GM19455 (cell line): ENCODE data around the gene SLIT3.

Experiments used
- ATAC-seq: cut with Tn5 transposase; IDR thresholded peaks from one replicate; pipeline ENCODE4 v1.9.1; 2021; ENCODE audit not compliant: unreplicated experiment

Gene SLIT3

DNA sequence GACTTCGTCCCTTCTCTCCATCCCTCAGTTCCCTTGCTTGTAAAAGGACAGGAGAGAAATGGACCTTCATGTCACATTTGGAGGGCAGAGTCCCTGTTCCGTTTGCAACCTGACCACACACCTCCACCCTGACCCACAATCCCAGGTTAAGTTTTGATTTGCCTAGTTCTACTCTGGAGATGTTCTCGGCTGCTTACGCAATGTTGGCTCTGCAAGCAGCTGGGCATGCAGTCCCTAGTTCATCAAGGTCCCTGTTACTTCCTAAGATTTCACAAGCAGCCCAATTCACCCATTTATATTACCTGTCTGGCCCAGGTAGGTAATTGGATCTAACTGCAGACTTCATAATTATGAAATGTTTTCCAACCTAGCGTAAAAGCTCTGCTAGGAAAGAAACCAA, 28.8 kb downstream of the SLIT3 start:
- no peak for ATAC-seq

DNA sequence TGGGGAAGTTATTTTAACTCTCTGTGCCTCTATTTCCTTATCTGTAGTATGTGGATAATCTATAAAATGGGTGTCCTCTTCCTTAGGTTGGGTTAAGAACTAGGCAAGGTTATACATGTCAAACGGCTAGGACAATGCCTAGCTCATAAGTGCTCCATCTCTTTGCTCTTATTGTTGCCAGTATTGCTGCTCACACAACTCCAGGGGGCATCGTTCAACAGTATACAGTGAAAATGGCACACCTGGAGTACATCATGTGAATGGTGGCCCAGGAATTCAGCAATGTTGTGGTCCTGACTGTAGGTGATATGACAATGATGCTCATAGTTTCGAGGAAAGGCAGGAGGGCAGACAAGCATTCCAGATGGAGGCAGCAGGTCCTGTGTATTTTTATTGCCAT, 30.1 kb downstream of the SLIT3 start:
- ATAC-seq = no peak

DNA sequence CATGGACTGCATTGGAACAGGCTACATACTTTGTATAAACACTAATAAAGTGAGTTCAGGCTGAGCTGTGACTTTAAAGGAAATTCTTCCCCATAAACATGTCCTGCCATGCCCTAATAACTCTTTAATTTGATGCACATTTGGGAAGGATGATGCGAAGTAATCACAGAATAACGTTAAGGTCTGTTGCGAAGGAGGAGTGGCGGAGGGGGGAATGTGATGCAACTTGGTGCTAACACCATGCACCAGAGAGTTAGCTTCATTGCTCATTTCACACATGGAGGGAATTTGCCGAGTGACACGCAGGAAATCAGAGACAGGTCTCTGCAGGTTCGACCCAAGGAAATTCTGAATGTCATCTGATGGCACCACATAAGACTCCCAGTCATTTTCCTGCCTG, 32.9 kb downstream of the SLIT3 start:
- ATAC-seq = no peak

DNA sequence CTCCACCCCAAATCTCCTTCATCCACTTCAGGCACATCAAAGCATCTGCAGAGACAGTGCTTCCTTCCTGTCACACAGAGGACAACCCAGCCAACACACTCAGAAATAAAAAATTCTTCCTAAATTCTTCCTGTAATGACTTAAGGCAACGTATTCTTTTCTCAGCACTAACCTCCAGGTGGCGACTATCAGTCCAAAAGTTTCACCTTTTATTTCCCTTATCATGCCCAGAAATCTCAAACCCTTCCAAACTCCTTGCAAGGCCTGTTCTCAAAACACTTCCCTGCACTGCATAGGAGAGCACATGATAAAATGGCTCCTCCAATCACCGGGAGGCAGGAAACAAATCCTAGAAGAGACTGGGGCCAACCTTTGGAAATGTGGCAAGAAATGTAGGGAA, 35.1 kb downstream of the SLIT3 start:
- ATAC-seq = no peak

DNA sequence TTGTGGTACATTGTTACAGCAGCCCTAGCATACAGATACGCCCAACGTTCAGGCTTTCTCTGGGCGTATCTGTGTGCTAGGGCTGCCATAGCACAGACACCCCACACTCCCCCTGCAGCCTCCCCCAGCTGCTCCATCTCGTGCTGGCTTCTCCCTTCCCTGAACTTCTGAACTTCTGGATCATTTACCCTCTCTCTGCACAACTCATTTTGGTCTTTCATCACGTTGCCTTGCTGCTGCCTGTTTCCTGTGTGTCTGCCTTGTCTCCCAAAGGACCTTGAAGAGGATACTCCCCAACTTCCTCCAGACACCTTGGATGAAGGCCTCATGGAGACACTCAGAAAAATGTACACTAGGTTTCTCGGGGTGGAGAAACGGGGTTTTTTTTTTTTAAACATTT, 37.3 kb downstream of the SLIT3 start:
- no peak for ATAC-seq

DNA sequence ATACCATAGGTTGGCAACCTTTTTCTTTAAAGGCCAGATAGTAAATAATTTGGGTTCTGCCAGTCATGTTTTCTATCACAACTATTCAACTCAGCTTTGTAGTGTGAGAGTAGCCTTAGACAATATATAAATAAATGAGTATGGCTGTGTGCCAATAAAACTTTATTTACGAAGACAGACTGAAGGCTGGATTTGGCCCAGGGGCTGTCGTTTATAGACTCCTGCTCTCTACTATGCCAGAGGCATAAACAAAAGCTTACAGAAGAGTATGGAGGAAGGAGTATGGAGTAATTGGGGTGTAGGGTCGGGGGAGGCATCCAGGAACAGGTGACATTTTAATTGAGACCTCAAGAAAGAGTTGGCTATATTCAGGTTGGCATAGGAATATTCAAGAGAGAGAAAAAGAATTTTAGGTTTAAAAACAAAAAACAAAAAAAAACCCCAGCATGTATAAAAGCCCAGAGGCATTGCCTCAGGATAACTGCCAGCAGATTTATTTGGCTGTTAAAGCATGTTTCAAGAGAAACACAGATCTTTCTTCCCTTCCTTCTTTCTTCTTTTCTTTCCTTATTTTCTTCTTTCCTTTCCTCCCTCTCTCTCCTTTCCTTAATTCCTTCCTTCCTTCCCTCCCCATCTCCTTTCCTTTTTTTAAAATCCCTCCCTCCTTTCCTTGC, 39.9 kb downstream of the SLIT3 start:
- no peak for ATAC-seq

DNA sequence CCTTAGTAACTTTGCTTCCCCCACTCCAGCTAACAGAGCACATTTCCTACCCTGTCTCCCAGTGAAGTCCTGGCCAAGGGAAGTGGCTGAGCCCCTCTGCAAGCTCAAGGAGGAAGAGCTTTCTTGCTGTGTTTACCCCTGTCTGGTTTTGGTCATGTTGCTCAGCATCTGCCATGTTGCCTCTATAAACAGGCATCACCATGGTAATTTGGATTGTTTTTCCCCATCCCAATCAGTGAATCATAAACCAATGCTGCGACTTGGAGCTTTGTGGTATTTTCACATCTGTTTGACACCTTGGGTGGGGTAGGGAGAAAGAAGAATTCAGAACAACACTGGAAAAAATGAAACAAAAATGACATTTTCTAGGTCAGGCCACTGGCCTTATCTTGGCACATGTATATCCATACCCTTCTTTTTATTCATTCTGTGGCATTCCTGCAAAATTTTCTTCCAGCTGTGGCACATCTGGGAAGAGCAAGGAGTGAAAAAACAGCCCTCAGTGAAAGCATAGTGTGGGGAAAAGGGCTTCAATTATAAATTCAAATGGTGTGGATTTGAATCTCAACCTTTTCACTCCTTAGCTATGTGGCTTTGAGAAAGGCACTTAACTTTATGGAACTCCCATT, 42.5 kb downstream of the SLIT3 start:
- ATAC-seq = no peak

DNA sequence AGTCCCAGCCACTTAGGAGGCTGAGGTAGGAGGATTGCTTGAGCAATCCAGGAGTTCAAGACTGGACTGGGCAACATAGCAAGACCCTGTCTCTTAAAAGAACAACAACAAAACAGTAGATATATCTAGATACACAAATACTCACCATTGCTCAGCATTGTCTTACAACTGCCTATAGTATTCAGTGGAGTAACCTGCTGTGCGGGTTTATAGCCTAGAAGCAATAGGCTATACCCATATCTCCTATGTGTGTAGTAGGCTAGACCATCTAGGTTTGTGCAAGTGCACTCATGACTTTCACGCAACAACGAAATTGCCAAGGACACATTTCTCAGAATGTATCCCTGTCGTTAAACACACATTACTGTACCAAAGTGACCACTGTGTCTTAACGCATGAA, 44.7 kb downstream of the SLIT3 start:
- no peak for ATAC-seq

DNA sequence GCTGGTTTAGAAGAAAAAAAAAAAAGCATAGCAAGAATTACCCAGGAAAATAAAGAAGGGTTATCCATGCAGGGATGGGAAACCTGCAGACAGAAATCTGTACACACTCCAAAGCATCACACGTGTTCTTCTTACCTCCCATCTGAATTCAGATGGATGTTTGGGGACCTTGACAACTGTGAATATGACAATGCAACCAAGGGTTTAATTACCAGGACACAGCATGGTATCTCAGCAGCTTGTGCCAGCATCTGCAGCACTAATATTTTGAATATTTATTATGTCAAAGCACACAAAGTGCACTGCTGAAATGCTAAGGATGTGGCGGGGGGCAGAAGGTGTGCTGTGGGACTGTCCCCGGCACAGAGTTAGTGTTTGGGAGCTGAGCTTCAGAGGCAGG, 47.9 kb downstream of the SLIT3 start:
- ATAC-seq = no peak

DNA sequence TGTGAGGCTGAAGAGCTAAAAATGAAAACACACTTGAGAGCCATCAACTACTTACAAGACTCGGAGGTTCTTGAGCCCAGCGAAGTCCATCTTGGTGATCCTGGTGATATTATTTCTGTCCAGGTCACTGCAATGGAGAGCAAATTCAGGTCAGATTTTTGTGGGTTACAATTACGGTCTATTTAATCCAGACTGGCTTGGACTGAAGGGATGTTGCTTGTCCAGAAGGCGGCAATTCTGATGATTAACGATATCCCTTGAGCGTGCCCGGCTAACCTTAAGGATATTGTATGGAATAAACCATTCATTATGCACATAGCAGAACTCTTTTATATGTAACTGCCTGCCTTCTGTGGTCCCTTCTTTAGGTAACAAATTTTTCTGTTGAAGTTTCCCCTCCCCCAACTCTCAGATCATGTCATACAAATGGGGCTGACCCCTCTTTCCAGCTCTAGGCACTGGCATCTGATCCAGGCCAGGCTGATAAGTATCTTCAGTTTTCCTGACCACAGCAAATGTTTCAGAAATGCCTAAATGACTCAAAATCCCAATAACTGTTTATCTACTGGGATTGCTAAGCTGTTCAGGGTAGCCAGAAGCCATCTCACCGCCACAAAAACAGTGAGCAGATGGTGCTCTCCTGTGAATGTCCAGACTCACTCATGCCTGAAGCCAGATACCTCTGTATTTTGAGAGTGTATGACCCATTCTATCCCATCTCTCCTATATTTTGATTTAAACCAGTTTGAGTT, 49.4 kb downstream of the SLIT3 start:
- no peak for ATAC-seq

DNA sequence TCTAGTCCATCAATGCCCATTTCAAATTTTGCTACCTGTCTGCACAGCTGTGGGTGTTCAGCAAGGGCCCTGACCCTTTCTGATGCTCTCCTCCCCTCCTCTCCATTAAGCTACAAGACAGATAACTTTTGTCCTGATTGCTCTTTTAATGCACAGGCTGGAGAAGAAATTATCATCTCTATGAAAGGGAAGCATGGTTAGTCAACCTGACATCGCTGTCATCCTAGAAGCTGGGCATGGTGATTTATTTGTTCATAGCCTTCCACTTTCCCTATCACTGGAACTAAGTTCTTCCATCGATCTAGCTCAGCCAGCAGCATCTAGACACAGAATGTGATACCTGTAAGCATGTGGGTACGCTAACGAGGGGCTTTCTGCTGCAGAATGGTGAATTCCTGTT, 50.1 kb downstream of the SLIT3 start:
- ATAC-seq = no peak

DNA sequence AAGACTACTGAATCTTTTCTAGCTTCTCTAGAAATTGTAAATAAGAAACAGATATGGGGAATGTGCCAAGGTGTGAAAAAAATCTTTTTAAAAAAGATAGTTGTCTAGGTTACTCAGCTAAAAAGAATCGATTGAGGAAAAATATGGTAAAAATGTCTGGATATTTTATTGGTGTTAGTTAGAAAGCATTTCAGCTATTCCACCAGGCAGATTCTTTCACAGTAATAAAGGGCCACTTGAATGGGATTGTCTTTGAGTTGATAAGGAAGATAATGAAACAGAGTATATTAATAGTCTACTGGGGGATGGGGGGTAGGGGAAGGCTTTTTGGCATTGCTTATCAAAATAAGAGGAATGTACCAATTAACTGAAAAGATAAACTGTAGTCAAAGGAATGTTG, 51.9 kb downstream of the SLIT3 start:
- ATAC-seq = no peak

DNA sequence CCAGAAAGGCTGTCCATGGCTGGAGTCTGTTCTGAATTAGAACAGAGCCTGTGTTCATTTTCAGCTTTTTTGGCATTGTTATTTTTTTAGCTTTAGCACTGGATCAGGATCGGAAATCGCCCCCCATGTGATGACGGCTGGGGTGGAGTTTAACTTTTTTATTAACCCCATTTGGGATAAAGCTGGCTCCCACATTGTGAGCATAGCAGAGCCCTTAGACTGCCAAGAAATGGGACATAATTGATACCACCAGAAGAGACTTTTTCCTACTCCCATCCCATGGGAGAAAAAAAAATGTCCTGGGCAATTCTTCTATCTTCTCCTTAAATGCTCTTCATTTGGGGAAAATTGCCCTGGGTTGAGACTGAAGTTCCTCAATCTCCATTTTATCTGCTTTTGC, 52.4 kb downstream of the SLIT3 start:
- no peak for ATAC-seq

DNA sequence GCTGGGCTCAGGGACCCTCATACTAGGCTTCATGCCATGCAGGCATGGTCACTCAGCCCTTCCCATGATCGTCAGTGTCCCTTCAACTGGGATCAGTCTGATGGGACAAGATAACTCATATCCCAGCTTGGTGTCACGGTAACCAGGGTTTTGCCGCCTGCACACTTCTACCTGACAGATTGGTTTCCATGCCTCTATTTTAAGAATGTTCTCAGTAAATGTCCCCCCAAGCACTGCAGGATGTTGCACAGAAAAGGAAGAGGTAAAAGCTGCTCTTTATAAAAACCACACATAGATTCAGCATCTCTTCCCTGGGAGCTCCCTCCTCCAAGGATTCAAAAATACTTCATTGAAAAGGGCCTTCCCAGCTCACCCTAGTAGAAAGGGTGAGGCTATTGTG, 56.1 kb downstream of the SLIT3 start:
- ATAC-seq = no peak

DNA sequence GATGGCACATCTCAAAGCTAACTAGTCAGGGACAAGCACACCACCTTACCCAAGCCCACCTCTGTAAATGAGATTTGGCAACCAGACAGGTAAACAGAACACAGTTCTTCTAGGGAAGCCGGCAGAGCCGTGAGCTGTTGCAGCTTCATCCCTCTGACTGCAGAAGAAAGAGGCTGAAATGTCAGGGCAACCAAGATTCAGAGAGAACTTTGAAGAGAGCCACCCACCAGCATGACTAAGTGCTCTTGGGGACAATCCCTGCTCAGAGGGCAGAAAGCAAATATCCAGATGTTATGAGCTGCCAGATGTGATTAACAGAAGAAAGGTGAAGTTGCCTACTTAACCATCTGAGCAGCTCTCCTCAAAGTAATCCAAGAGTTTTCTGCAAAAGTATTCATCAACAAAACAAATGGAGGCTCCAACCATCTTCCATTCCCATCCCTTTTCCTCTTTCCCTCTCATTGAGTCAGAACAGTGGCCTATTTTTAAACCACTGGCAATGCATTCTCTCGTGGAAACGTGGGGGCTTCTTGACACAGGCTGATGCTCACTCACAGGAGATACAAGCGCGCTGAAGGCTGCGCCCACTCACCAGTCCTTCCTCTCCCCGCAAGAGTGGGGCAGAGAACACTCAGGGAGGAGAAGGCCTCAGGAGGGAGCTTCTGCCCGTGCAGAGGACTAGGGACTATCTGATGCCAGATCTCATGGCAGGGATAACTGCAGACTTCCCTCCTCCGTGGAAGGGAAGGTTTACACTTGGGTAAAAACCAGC, 57.1 kb downstream of the SLIT3 start:
- ATAC-seq = no peak

DNA sequence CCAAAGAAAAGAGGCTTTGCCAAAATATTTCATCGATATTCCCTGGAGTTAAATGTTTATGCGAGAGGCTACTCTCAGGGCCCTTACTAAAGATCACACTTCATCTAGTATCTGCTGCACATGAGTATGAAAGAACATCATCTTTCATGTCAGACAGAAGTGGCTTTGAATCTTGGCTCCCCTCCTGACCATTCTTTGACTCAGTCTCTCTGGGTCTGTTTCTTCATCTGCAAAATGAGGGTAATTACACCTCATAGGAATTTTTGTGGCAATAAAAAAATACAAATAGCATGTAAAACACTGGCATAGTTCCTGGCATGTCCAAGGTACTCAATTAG, 58.1 kb downstream of the SLIT3 start:
- ATAC-seq = no peak

DNA sequence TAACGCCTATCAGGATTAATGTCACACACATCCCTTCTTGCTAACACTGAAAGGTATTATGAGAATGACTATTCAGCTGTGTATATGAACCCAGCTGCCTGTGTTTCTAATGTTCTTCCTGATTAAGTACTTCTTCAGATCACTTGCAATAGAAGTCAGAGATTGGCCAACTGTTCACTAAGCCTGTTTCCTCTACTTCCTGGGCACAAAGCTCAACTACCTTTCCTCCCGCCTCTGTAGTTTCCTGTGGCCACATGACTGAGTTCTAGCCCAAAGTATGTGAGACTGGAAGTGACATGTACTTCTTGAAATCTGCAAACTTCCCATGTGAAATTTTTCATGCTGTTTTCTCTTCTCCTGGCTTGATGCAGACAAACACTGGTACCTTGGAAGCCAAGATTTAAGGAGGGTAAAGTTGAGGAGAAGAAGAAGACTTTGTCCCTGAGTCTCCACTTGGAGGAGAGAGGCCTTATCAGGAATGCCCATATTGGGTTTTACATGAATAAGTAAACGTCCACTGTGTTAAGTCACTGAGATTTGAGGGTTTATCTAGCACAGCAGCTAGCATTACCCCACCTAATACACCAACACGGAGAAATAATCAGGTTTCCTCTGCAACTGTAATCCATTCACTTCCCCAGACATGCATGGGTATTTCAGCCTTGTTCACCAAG, 58.6 kb downstream of the SLIT3 start:
- no peak for ATAC-seq

DNA sequence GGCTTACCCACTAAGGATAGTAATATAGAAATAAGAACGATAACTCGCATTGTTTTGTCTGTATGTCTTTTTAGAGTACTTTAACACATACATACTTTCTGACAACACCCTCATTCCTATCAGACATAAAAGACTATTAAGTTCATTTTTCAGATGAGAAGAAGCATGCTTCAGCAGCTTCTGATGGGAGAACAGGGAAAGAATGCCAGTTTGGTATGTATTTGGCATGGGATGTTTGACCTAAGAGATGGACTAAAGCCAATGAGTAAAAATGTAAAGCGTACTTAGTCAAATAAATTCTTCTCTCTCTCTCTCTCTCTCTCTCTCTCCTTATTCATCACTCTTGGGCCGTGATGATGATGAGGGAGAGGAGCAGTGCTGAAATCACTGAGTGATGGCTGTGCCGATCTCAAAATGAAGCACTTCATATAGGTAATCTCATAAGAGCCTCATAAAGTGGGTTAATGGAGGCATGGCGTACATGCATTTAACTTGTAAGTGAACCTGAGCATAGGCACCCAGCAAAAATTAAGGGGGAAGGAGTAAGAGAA, 71.5 kb downstream of the SLIT3 start:
- no peak for ATAC-seq

DNA sequence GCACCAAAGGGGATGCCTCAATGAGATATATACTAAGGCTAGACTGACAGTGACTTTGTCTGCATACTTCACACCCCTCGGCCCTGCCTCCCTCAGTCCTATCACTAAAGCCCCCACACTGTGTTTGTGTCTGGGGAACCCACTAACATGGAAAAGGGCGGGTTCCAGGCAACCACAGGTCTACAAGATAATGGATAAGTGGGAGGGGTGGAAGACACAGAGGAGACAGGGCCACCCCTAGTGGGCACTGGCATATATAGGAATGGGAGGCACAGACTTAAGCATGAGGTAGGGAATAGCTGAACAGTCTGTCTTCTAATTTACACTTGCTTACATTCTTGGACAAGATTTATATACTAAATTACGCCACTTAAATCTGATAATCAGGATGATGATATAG, 74.0 kb downstream of the SLIT3 start:
- ATAC-seq = no peak

DNA sequence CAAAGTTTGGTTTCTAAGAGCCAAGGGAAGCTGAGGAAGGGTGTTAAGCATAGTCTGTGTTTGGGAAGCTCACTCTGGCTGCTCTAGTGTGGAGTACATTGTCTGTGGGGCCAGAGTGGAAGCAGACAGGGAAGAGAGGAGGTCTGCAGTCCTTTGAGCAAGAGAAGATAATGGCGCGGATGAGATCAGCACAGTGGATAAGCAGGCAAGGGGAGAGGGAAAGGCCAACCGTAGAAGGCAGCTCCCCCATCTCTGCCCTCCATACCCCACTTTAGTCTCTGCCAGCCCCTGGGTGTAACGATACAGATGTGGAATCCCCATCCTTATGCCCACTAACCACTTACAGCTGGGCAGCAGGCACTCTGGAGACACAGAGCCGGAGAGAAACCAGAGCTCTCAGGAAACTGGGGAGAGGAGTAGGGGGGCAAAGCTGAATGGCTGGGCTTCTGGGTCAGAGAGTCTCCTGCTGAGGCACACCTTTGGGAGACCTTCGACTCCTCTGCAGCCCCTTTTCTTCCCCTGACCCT, 75.0 kb downstream of the SLIT3 start:
- no peak for ATAC-seq

DNA sequence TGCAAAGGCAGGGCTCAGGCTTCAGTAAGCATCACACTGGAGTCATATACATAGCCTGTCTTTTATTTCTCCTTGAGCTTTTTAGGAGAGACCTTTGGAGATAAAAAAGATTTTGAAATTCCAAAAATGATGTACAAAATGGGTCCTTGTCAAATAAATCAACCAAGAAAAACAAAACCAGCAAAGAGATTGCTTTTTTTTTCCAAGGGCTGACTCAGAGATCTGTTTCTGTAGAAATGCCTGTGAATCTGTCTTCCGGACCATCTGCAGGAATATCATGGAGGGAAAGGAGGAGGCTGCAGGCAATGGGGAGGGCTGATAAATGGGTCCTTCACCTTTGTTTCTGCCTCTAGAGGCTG, 77.4 kb downstream of the SLIT3 start:
- ATAC-seq = no peak
